Neural cell (in vitro differentiated cells): Measurements from ENCODE around the gene SMKR1. TPM values are rescaled to one million over a fixed set of nuclear protein-coding genes. Genes with fewer than 3 reads are reported as not detected.

Source experiments
- H2AFZ ChIP-seq: fragments of 200-600, 300-800 bp; sonication (generic), shearing (Covaris generic); 2 replicates; pipeline ENCODE4 v1.6.0; 2014; ENCODE audit warnings: low read depth, mild to moderate bottlenecking, antibody characterized with exemption, low read length, moderate library complexity
- H3F3A ChIP-seq: fragments of 200-600 bp; shearing (Covaris generic); 2 replicates; pipeline ENCODE4 v1.6.1; 2016; ENCODE audit warnings: mild to moderate bottlenecking, moderate library complexity, mixed read lengths, antibody characterized with exemption, low read length; ENCODE audit not compliant: insufficient read depth, poor library complexity, severe bottlenecking
- H3K27ac ChIP-seq: fragments of 200-600, 300-800 bp; sonication (generic), shearing (Covaris generic); 2 replicates; pipeline ENCODE4 v1.5.1; 2014; ENCODE audit warnings: mild to moderate bottlenecking, low read length, moderate library complexity
- H3K27me3 ChIP-seq: fragments of 300-800, 200-600 bp; sonication (generic), shearing (Covaris generic); 2 replicates; pipeline ENCODE4 v1.6.0; 2014; ENCODE audit warnings: mild to moderate bottlenecking, low read depth, low read length, moderate library complexity; ENCODE audit not compliant: insufficient read depth
- H3K36me3 ChIP-seq: fragments of 300-800, 200-600 bp; sonication (generic), shearing (Covaris generic); 2 replicates; pipeline ENCODE4 v1.5.1; 2014; ENCODE audit warnings: mild to moderate bottlenecking, antibody characterized with exemption, low read length, moderate library complexity; ENCODE audit not compliant: insufficient read depth
- H3K4me2 ChIP-seq: fragments of 300-800, 200-600 bp; sonication (generic), shearing (Covaris generic); 2 replicates; pipeline ENCODE4 v1.6.0; 2014; ENCODE audit warnings: mild to moderate bottlenecking, low read length
- H3K4me3 ChIP-seq: fragments of 300-800, 200-600 bp; sonication (generic), shearing (Covaris generic); 2 replicates; pipeline ENCODE4 v1.5.1; 2014; ENCODE audit warnings: mild to moderate bottlenecking, low read length, moderate library complexity
- H3K79me2 ChIP-seq: fragments of 200-600 bp; shearing (Covaris generic); replicated peaks from 2 replicates; pipeline ENCODE4 v1.6.0; 2014; ENCODE audit warnings: mild to moderate bottlenecking, low read length, moderate library complexity; ENCODE audit not compliant: insufficient read depth
- H3K9ac ChIP-seq: fragments of 300-800, 200-600 bp; sonication (generic), shearing (Covaris generic); 2 replicates; pipeline ENCODE4 v1.6.1; 2016; ENCODE audit warnings: mild to moderate bottlenecking, low read length, mixed read lengths
- H3K9me2 ChIP-seq: fragments of 200-600 bp; shearing (Covaris generic); 2 replicates; pipeline ENCODE4 v1.6.1; 2016; ENCODE audit warnings: mild to moderate bottlenecking, low read length, mixed read lengths; ENCODE audit not compliant: insufficient read depth
- H3K9me3 ChIP-seq: fragments of 200-600, 300-800 bp; sonication (generic), shearing (Covaris generic); 2 replicates; pipeline ENCODE4 v1.6.1; 2016; ENCODE audit warnings: mild to moderate bottlenecking, mixed run types, low read length, moderate library complexity, mixed read lengths
- H4K20me1 ChIP-seq: fragments of 200-600 bp; shearing (Covaris generic); 2 replicates; pipeline ENCODE4 v1.6.1; 2016; ENCODE audit warnings: mild to moderate bottlenecking, mixed run types; ENCODE audit not compliant: insufficient read depth
- EP300 ChIP-seq: fragments of 450-650 bp; conservative IDR thresholded peaks from 2 replicates; pipeline ENCODE4 v1.6.1; 2014; ENCODE audit warnings: antibody characterized with exemption, mild to moderate bottlenecking, moderate library complexity; ENCODE audit not compliant: poor library complexity, severe bottlenecking
- EZH2 ChIP-seq: fragments of 200-600, 300-800 bp; shearing (Covaris generic), sonication (generic); IDR thresholded peaks from 2 replicates; pipeline ENCODE4 v1.6.1; 2014; ENCODE audit warnings: antibody characterized with exemption, low read length, borderline replicate concordance, mild to moderate bottlenecking; ENCODE audit not compliant: insufficient read depth, poor library complexity, severe bottlenecking
- MXI1 ChIP-seq: fragments of 450-650 bp; conservative IDR thresholded peaks from 2 replicates; pipeline ENCODE4 v1.6.1; 2014; ENCODE audit warnings: antibody characterized with exemption, mild to moderate bottlenecking; ENCODE audit not compliant: poor library complexity, severe bottlenecking
- POLR2AphosphoS5 ChIP-seq: IDR thresholded peaks from 2 replicates; pipeline ENCODE4 v1.6.1; 2012
- RAD21 ChIP-seq: fragments of 450-650 bp; conservative IDR thresholded peaks from 2 replicates; pipeline ENCODE4 v1.6.1; 2014; ENCODE audit warnings: antibody characterized with exemption, mild to moderate bottlenecking, moderate library complexity
- SMC3 ChIP-seq: fragments of 450-650 bp; conservative IDR thresholded peaks from 2 replicates; pipeline ENCODE4 v1.6.1; 2014; ENCODE audit warnings: antibody characterized with exemption, mild to moderate bottlenecking, moderate library complexity; ENCODE audit not compliant: poor library complexity
- TAF1 ChIP-seq: IDR thresholded peaks from 2 replicates; pipeline ENCODE4 v1.6.1; 2012; ENCODE audit warnings: low read depth
- polyA plus RNA-seq: library from polyadenylated mRNA; depleted of rRNA; stranded (reverse); fragments of >200 nt; gene quantifications from 2 replicates; pipeline ENCODE4 v1.2.3, GENCODE V29; 2014
- TF ChIP-seq, protein P1 (sequence below): fragments of 450-650 bp; IDR thresholded peaks from 2 replicates; pipeline ENCODE4 v1.5.1; 2014; ENCODE audit warnings: antibody characterized with exemption, mild to moderate bottlenecking, moderate library complexity; ENCODE audit not compliant: poor library complexity, severe bottlenecking
- TF ChIP-seq, protein P2 (sequence below): IDR thresholded peaks from 2 replicates; pipeline ENCODE4 v1.6.1; 2012; ENCODE audit warnings: borderline replicate concordance

SMKR1 gene
- polyA plus RNA-seq, 1 donor from 2014 or later = 8.5 TPM

DNA sequence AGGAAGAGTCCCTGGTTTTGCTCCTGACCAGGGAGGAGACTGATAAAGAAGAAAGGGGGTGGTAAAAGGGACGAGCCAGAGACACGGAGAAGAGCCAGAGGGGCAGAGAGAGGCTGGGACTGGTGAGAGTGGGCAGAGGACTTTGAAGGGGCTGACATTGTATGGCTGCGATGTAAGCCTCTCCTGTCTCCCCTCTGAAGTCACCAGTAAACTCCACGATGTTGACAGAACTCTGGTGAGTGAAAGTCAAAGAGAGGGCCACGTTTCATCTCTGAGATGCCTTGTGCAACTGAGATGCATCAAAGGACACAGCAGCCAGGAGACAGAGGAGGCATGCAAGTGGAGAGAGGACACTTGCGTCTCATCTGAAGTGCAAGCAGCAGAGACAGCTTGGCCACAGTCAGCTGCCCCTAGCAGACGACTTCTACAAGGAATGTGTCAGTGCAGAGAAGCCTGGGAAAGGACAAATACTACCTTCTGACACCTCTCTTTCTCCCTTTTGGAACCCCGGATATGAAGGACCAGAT lies 54.3 kb downstream of the SMKR1 start (continued):
- no peak for TF ChIP-seq RAD21

DNA sequence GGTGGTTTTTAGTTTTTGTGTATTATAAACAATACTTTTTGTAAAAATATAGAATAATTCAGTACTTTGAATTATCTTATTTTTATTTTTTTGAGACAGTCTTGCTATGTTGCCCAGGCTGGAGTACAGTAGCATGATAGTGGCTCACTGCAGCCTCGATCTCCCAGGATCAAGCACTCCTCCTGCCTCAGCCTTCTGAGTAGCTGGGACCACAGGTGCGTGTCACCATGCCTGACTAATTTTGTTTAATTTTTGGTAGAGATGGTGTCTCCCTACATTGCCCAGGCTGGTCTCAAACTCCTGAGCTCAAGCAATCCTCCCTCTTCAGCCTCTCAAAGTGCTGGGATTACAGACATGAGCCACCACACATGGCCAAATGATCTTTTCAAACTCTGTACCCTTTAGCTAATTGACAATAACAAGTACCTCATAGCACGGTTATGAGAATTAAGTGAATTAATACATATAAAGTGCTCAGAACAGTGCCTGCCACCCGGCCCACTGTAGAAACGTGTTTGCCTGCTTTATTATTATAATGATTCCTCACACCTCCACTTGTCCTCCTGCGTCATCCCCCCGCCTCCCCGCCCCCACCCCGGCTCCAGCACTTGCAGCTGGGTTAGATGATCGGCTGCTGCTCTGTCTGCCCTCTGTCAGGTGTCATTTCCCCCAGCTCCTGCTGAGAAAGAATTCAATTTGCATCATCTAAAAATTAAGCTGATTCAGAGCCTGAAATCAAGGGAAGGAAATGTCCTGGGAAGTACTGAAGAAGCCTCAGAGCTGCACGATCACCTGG lies 55.6 kb downstream of the SMKR1 start:
- H3K9ac ChIP-seq = no peak overlapping the region
- H3K4me3 ChIP-seq = no peak overlapping the region
- H3K4me2 ChIP-seq = no peak overlapping the region
- H3K9me2 ChIP-seq = no peaks in the 10 kb centered on the region
- no peaks in the 10 kb centered on the region for H3F3A ChIP-seq
- H4K20me1 ChIP-seq = no peaks in the 10 kb centered on the region
- no peak overlapping the region for H2AFZ ChIP-seq
- H3K27ac ChIP-seq = no peak overlapping the region
- H3K79me2 ChIP-seq = no peaks in the 10 kb centered on the region
- no peaks in the 10 kb centered on the region for H3K9me3 ChIP-seq
- H3K36me3 ChIP-seq = no peaks in the 10 kb centered on the region
- H3K27me3 ChIP-seq = no peaks in the 10 kb centered on the region
- TF ChIP-seq MXI1 = no peak
- TF ChIP-seq EZH2 = no peak
- TF ChIP-seq POLR2AphosphoS5 = no peak
- no peak for TF ChIP-seq SMC3
- no peak for TF ChIP-seq EP300
- no peak for TF ChIP-seq TAF1
- TF ChIP-seq RAD21 = no peak
- TF ChIP-seq, protein P1, sequence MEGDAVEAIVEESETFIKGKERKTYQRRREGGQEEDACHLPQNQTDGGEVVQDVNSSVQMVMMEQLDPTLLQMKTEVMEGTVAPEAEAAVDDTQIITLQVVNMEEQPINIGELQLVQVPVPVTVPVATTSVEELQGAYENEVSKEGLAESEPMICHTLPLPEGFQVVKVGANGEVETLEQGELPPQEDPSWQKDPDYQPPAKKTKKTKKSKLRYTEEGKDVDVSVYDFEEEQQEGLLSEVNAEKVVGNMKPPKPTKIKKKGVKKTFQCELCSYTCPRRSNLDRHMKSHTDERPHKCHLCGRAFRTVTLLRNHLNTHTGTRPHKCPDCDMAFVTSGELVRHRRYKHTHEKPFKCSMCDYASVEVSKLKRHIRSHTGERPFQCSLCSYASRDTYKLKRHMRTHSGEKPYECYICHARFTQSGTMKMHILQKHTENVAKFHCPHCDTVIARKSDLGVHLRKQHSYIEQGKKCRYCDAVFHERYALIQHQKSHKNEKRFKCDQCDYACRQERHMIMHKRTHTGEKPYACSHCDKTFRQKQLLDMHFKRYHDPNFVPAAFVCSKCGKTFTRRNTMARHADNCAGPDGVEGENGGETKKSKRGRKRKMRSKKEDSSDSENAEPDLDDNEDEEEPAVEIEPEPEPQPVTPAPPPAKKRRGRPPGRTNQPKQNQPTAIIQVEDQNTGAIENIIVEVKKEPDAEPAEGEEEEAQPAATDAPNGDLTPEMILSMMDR = no peak
- TF ChIP-seq, protein P2, sequence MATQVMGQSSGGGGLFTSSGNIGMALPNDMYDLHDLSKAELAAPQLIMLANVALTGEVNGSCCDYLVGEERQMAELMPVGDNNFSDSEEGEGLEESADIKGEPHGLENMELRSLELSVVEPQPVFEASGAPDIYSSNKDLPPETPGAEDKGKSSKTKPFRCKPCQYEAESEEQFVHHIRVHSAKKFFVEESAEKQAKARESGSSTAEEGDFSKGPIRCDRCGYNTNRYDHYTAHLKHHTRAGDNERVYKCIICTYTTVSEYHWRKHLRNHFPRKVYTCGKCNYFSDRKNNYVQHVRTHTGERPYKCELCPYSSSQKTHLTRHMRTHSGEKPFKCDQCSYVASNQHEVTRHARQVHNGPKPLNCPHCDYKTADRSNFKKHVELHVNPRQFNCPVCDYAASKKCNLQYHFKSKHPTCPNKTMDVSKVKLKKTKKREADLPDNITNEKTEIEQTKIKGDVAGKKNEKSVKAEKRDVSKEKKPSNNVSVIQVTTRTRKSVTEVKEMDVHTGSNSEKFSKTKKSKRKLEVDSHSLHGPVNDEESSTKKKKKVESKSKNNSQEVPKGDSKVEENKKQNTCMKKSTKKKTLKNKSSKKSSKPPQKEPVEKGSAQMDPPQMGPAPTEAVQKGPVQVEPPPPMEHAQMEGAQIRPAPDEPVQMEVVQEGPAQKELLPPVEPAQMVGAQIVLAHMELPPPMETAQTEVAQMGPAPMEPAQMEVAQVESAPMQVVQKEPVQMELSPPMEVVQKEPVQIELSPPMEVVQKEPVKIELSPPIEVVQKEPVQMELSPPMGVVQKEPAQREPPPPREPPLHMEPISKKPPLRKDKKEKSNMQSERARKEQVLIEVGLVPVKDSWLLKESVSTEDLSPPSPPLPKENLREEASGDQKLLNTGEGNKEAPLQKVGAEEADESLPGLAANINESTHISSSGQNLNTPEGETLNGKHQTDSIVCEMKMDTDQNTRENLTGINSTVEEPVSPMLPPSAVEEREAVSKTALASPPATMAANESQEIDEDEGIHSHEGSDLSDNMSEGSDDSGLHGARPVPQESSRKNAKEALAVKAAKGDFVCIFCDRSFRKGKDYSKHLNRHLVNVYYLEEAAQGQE = no peak

DNA sequence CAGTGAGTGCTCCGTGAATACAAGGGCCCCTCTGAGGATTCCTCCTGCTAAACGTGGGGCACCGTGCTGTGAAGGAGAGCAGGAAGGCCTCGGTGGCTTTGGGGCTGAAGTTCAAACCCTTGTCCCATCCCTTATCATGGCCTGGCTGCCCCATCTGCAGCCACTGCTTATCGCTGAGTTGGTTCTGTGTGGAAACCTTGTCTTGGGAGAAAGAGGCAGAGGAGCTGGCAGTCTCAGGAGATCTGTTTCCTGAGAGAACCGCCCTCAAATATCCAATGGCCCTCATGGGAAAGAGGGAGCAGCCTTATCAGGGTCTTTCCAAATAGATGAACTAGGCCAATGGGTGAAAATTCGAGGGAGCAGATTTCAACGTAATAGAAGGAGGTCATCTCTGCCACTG lies 57.2 kb downstream of the SMKR1 start:
- Histone ChIP-seq H2AFZ (no peak overlapping the region), H3K79me2 (no peaks in the 10 kb centered on the region)
- TF ChIP-seq TAF1 (no peak), MXI1 (no peak), POLR2AphosphoS5 (no peak), SMC3 (no peak), RAD21 (no peak), EP300 (no peak), EZH2 (no peak)
- TF ChIP-seq, protein P2 = no peak
- TF ChIP-seq, protein P1 = no peak

More for the DNA sequence above, 57.2 kb downstream of the SMKR1 start:
- H3K9ac ChIP-seq = no peak overlapping the region
- no peak overlapping the region for H3K4me2 ChIP-seq
- no peaks in the 10 kb centered on the region for H3K27me3 ChIP-seq
- H3F3A ChIP-seq = no peaks in the 10 kb centered on the region
- H4K20me1 ChIP-seq = no peaks in the 10 kb centered on the region
- no peaks in the 10 kb centered on the region for H3K9me3 ChIP-seq
- H3K36me3 ChIP-seq = no peaks in the 10 kb centered on the region
- H3K27ac ChIP-seq = no peak overlapping the region
- H3K9me2 ChIP-seq = no peaks in the 10 kb centered on the region
- H3K4me3 ChIP-seq = no peak overlapping the region
